SHP77 treated with DMSO at 0.1 percent for 48 hours (cell line): ENCODE results near the gene UPB1.

ENCODE experiments used
- DNase-seq: peaks from one replicate; lab custom pipeline; 2025; lab: John Stamatoyannopoulos, UW

Gene UPB1

DNA sequence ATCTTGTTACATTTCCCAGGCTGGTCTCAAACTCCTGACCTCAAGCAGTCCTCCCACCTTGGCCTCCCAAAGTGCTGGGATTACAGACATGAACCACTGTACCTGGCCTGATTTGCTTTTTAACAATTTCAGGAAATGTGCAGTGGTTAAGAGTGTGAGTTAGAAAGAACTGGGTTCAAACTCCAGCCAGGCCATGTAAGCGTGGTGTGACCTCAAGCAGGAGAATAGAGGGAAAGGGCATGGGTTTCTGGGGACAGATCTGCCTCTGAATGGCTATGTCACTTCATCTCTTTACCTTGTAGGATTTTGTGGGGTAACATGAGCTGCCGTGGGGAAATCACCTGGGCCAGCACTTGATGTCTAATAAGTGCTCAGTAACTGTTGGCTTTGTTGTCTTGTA lies 69.9 kb downstream of the UPB1 start:
- DNase-seq, result no peak

- no peak for DNase-seq
Measured at GRCh38 chr22:24566899-24567511, 71.9 kb downstream of the UPB1 start.

DNA sequence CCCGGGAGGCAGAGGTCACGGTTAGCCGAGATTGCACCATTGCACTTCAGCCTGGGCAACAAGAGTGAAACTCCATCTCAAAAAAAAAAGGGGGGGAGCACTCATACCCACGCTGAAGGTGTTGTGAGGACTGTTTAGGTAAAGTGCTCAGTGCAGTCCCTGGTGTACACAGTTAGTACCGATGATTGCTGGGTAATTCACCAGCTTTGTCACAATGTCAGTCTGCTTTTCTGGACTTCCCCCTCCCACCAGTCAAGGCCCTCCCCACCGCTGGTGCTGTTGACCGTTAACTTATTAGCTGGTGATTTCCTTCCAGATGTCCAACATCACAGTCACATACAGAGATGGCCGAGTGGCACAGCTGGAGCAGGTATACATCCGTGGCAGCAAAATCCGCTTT lies 72.5 kb downstream of the UPB1 start:
- no peak for DNase-seq

DNA sequence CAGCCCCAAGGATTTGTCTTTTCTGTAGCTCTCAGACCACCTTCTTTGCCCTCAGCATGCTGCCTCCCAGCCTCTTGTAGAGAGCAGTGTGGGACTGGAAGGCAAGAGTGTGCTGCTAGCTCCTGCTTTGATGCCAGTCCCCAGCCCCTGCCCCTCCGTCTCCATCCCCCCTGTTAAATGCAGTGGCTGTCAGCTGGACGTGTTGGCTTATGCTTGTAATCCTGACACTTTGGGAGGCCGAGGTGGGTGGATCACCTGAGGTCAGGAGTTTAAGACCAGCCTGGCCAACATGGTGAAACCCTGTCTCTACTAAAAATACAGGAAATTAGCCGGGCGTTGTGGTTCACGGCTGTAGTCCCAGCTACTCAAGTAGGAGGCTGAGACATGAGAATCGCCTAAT lies 76.1 kb downstream of the UPB1 start:
- no peak for DNase-seq

DNA sequence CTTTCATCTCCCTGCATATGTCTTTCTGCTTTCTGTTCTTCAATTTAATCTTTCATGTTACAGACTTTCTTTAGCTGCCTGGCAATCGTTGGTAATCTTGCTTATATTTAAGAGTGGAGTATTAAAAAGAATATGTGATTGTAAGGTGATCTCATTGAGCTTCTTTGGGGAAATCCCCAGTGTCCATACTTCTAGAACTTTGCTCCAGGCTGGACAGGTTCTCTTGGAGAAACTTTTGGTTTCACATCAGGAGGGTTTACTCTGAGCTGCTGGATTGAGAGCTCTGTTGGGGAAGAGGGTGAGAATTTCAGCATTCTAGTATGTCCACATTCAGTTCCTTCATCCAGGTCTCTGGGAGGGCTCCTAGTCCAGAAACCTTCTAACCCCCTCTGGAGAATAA lies 81.6 kb downstream of the UPB1 start:
- no peak for DNase-seq
